ENCODE measurements around the gene SCGB1C1.

SCGB1C1 gene

GRCh38 chr11:207208-207862, 14.5 kb downstream of the SCGB1C1 start, which contains the start of the genes BET1L and RIC8A:
BET1L (minus strand) TSS chr11:207399; CDS start chr11:207321, 78 bp downstream.
RIC8A (plus strand) TSS chr11:207708; CDS start chr11:208855, 1,147 bp downstream.
- peak within 1 kb of the TSS; percentile 87 for H3K4me3 ChIP-seq (ENCODE audit: low read depth, low read length)
- DNase-seq (ENCODE audit: low read depth) = peak; percentile 97
- no peak for TF ChIP-seq CTCF (IDR thresholded peaks at IDR 0.05; ENCODE audit: low read depth, low read length, missing control alignments)

- no peak for DNase-seq (ENCODE audit: low read depth)
Observed at GRCh38 chr11:207863-208180, 14.9 kb downstream of the SCGB1C1 start.

GRCh38 chr11:208181-208916, 15.5 kb downstream of the SCGB1C1 start:
- H3K4me3 ChIP-seq (ENCODE audit: low read depth, low read length) = peak overlapping the region; percentile 87
- no peak for DNase-seq (ENCODE audit: low read depth)
- no peak for TF ChIP-seq CTCF (IDR thresholded peaks at IDR 0.05; ENCODE audit: low read depth, low read length, missing control alignments)

More at GRCh38 chr11:207863-208180, 14.9 kb downstream of the SCGB1C1 start:
- peak overlapping the region; percentile 87 for H3K4me3 ChIP-seq (ENCODE audit: low read depth, low read length)
- no peak for TF ChIP-seq CTCF (IDR thresholded peaks at IDR 0.05; ENCODE audit: low read depth, low read length, missing control alignments)

- no peak for TF ChIP-seq CTCF (IDR thresholded peaks at IDR 0.05; ENCODE audit: low read depth, low read length, missing control alignments)
- H3K4me3 ChIP-seq (ENCODE audit: low read depth, low read length) = peak overlapping the region; percentile 87
- no peak for DNase-seq (ENCODE audit: low read depth)
Observed at GRCh38 chr11:208917-209260, 16.0 kb downstream of the SCGB1C1 start.

- no peak for TF ChIP-seq CTCF (IDR thresholded peaks at IDR 0.05; ENCODE audit: low read depth, low read length, missing control alignments)
- H3K4me3 ChIP-seq (ENCODE audit: low read depth, low read length) = peak overlapping the region; percentile 87
- no peak for DNase-seq (ENCODE audit: low read depth)
Observed at GRCh38 chr11:209275-210121, 16.6 kb downstream of the SCGB1C1 start.

GRCh38 chr11:210122-210802, 17.4 kb downstream of the SCGB1C1 start:
- TF ChIP-seq CTCF (IDR thresholded peaks at IDR 0.05; ENCODE audit: low read depth, low read length, missing control alignments) = no peak
- no peak for DNase-seq (ENCODE audit: low read depth)

More at GRCh38 chr11:210122-210802, 17.4 kb downstream of the SCGB1C1 start:
- H3K4me3 ChIP-seq (ENCODE audit: low read depth, low read length) = no peak overlapping the region; the same call in 1 of the 2 replicates
